Measurements from ENCODE around the gene AK5.

Gene AK5

GRCh38 chr1:77281491-77282186 is at the start of gene AK5:
Gene AK5, plus strand, starts transcription at chr1:77282019. Its CDS starts 295 bp downstream, at chr1:77282314.
- peak in 44 of 56 donors; percentile 7 to 75 (median 47) for DNase-seq

GRCh38 chr1:77232829-77233228 is 49.0 kb upstream of the AK5 start:
- no peak for DNase-seq

- DNase-seq = no peak
Measured at GRCh38 chr1:77234096-77234495, 47.7 kb upstream of the AK5 start.

- no peak for DNase-seq
Measured at GRCh38 chr1:77234943-77235342, 46.9 kb upstream of the AK5 start.

GRCh38 chr1:77238462-77238861 is 43.4 kb upstream of the AK5 start:
- DNase-seq = no peak

- DNase-seq = no peak
Measured at GRCh38 chr1:77239311-77239710, 42.5 kb upstream of the AK5 start.

GRCh38 chr1:77245830-77246229 is 36.0 kb upstream of the AK5 start:
- DNase-seq = no peak

- DNase-seq = no peak
Measured at GRCh38 chr1:77250126-77250525, 31.7 kb upstream of the AK5 start.

GRCh38 chr1:77253211-77253610 is 28.6 kb upstream of the AK5 start:
- no peak for DNase-seq

- DNase-seq = no peak
Measured at GRCh38 chr1:77263708-77264107, 18.1 kb upstream of the AK5 start.

GRCh38 chr1:77265180-77265579 is 16.6 kb upstream of the AK5 start:
- no peak for DNase-seq

- DNase-seq = no peak
Measured at GRCh38 chr1:77267035-77267434, 14.8 kb upstream of the AK5 start.

GRCh38 chr1:77271852-77272580 is 9.8 kb upstream of the AK5 start:
- peak in 1 of 56 donors; percentile 10 for DNase-seq

- no peak for DNase-seq
Measured at GRCh38 chr1:77273891-77274290, 7.9 kb upstream of the AK5 start.

GRCh38 chr1:77275194-77275593 is 6.6 kb upstream of the AK5 start:
- DNase-seq = no peak

GRCh38 chr1:77276941-77277340 is 4.9 kb upstream of the AK5 start:
- no peak for DNase-seq

- DNase-seq = no peak
Measured at GRCh38 chr1:77279929-77280328, 1.9 kb upstream of the AK5 start.

- DNase-seq = peak in 1 of 56 donors; percentile 20
Measured at GRCh38 chr1:77280962-77281361, 857 bp upstream of the AK5 start.

- DNase-seq = peak in 23 of 56 donors; percentile 16 to 75 (median 51)
Measured at GRCh38 chr1:77282187-77282865, 507 bp downstream of the AK5 start.

GRCh38 chr1:77282866-77283539 is 1.2 kb downstream of the AK5 start:
- peak in 32 of 56 donors; percentile 5 to 61 (median 24) for DNase-seq

GRCh38 chr1:77283701-77284425 is 2.0 kb downstream of the AK5 start:
- no peak for DNase-seq
